Smooth muscle cell (in vitro differentiated cells): ENCODE data around the gene SLC27A4. TPM values are rescaled to one million over a fixed set of nuclear protein-coding genes. Genes with fewer than 3 reads are reported as not detected.

Experiments used
- DNase-seq: peaks from one replicate; lab custom pipeline; 2025; ENCODE audit not compliant: unreplicated experiment; lab: John Stamatoyannopoulos, UW
- H2AFZ ChIP-seq: fragments of 200-600 bp; sonication (generic); 2 replicates; pipeline ENCODE4 v1.6.0; 2016; ENCODE audit warnings: antibody characterized with exemption, low read depth, mild to moderate bottlenecking
- H3F3A ChIP-seq: fragments of 200-600 bp; sonication (generic); 2 replicates; pipeline ENCODE4 v1.6.0; 2017; ENCODE audit warnings: antibody characterized with exemption, low read depth
- H3K27ac ChIP-seq: fragments of 200-600 bp; sonication (generic); 2 replicates; pipeline ENCODE4 v1.5.1; 2016; ENCODE audit warnings: low read depth, mild to moderate bottlenecking
- H3K27me3 ChIP-seq: fragments of 200-600 bp; sonication (generic); 2 replicates; pipeline ENCODE4 v1.6.1; 2016; ENCODE audit warnings: low read depth, mild to moderate bottlenecking
- H3K36me3 ChIP-seq: fragments of 200-600 bp; sonication (generic); 2 replicates; pipeline ENCODE4 v1.5.1; 2016; ENCODE audit warnings: low read depth
- H3K4me1 ChIP-seq: fragments of 200-600 bp; sonication (generic); 2 replicates; pipeline ENCODE4 v1.5.1; 2016; ENCODE audit warnings: low read depth
- H3K4me2 ChIP-seq: fragments of 200-600 bp; sonication (generic); 2 replicates; pipeline ENCODE4 v1.6.0; 2016; ENCODE audit warnings: mild to moderate bottlenecking
- H3K4me3 ChIP-seq: fragments of 200-600 bp; sonication (generic); 2 replicates; pipeline ENCODE4 v1.5.1; 2016; ENCODE audit warnings: mild to moderate bottlenecking
- H3K79me2 ChIP-seq: fragments of 200-600 bp; sonication (generic); 2 replicates; pipeline ENCODE4 v1.6.0; 2016; ENCODE audit warnings: low read depth, mild to moderate bottlenecking
- H3K9ac ChIP-seq: fragments of 200-600 bp; sonication (generic); 2 replicates; pipeline ENCODE4 v1.6.0; 2016; ENCODE audit warnings: low read depth
- H3K9me3 ChIP-seq: fragments of 200-600 bp; sonication (generic); replicated peaks from 2 replicates; pipeline ENCODE4 v1.5.1; 2016; ENCODE audit warnings: low read depth
- H4K20me1 ChIP-seq: fragments of 200-600 bp; sonication (generic); 2 replicates; pipeline ENCODE4 v1.6.0; 2016; ENCODE audit warnings: low read depth
- WGBS: methylation state at CpG from one replicate; pipeline ENCODE4 v1.1.7; 2016; ENCODE audit warnings: low lambda C conversion rate; 5-methylcytosine and 5-hydroxymethylcytosine counted together
- polyA plus RNA-seq: library from polyadenylated mRNA; unstranded; fragments of >200 nt; fragmentation: Nextera tagmentation; extraction: Ambion mirVana; gene quantifications from 2 replicates; pipeline ENCODE4 v1.2.1, GENCODE V29; 2016
- total RNA-seq: library from RNA; depleted of rRNA; stranded (reverse); fragments of >200 nt; gene quantifications from 2 replicates; pipeline ENCODE4 v1.2.3, GENCODE V29; 2014
- TF ChIP-seq, protein P1 (sequence below): fragments of 200-600 bp; sonication (generic); IDR thresholded peaks from 2 replicates; pipeline ENCODE4 v1.5.1; 2017; ENCODE audit warnings: borderline replicate concordance, mild to moderate bottlenecking, antibody characterized with exemption; ENCODE audit not compliant: insufficient read depth, poor library complexity, severe bottlenecking

SLC27A4 gene
- total and polyA plus RNA-seq, 2 experiments from 2014 or later, result 10.3 to 10.4 TPM

DNA sequence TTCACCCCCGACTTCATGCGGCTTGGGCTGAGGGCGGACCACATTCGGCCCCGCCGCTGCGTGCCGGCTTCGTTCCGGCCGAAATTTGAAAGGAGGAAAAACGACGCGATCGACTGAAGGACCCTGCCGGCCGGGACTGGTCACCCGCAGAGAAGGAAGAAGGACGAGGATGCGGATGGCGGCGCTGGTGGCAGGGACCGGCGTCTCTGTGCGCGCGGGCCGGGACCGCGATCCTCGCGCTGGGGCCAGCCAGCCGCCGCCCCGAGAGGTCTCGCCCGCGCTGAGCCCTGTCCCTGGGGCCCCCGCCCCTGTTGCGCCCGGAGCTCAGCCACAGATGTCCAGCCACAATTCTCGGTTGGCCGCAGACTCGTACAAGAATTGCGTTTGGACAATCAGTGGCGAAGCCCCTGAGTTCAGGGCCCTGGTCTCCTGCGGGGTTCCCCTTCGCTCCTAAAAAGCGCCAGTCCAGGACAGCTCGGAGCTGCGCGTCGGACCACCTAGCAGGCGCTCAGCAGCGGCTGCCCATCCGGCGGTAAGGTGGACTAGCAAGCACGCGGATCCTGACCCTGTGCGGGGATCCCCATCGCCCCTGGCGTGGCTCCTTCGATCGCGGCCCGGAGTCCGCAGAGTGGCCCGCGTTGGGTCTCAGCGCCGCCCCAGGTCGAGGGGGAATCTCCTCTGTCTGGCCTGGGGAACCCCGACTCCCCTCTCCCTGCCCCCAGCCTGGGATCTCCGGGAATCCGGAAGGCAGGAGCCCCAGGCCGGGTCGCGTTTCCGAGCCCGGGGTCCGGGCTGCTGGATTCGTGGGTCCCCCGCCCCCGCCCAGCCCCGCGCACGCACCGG lies 52.2 kb downstream of the SLC27A4 start:
- DNase-seq, result no peak
- TF ChIP-seq, protein P1, sequence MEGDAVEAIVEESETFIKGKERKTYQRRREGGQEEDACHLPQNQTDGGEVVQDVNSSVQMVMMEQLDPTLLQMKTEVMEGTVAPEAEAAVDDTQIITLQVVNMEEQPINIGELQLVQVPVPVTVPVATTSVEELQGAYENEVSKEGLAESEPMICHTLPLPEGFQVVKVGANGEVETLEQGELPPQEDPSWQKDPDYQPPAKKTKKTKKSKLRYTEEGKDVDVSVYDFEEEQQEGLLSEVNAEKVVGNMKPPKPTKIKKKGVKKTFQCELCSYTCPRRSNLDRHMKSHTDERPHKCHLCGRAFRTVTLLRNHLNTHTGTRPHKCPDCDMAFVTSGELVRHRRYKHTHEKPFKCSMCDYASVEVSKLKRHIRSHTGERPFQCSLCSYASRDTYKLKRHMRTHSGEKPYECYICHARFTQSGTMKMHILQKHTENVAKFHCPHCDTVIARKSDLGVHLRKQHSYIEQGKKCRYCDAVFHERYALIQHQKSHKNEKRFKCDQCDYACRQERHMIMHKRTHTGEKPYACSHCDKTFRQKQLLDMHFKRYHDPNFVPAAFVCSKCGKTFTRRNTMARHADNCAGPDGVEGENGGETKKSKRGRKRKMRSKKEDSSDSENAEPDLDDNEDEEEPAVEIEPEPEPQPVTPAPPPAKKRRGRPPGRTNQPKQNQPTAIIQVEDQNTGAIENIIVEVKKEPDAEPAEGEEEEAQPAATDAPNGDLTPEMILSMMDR, result no peak
- peaks cover 53% of the 10 kb centered on the region for H4K20me1 ChIP-seq
- H3K4me1 ChIP-seq, result peaks cover 19% of the 10 kb centered on the region
- H3K4me3 ChIP-seq, result peak overlapping the region; percentile 8
- no peaks in the 10 kb centered on the region for H3F3A ChIP-seq
- H2AFZ ChIP-seq, result no peak overlapping the region
- no peak overlapping the region for H3K27ac ChIP-seq
- WGBS, result 4% methylated on average over 77 of the region's 88 CpGs
- no peaks in the 10 kb centered on the region for H3K9me3 ChIP-seq
- H3K36me3 ChIP-seq, result peaks cover 3% of the 10 kb centered on the region
- peak overlapping the region; percentile 76 for H3K4me2 ChIP-seq
- H3K9ac ChIP-seq, result no peak overlapping the region
- peaks cover 91% of the 10 kb centered on the region for H3K27me3 ChIP-seq
- H3K79me2 ChIP-seq, result no peaks in the 10 kb centered on the region

GRCh38 chr9:128393145-128393775 lies 52.9 kb downstream of the SLC27A4 start:
- no peaks in the 10 kb centered on the region for H3F3A ChIP-seq
- H2AFZ ChIP-seq, result no peak overlapping the region
- H3K4me1 ChIP-seq, result peaks cover 19% of the 10 kb centered on the region
- H3K9ac ChIP-seq, result no peak overlapping the region
- H3K4me3 ChIP-seq, result peak overlapping the region; percentile 8
- WGBS, result 2% methylated on average over 31 of the region's 56 CpGs
- no peaks in the 10 kb centered on the region for H3K9me3 ChIP-seq
- no peak overlapping the region for H3K27ac ChIP-seq
- H3K27me3 ChIP-seq, result peaks cover 99% of the 10 kb centered on the region
- H3K79me2 ChIP-seq, result no peaks in the 10 kb centered on the region
- TF ChIP-seq, protein P1, result no peak
- peak overlapping the region; percentile 76 for H3K4me2 ChIP-seq
- no peak for DNase-seq
- H3K36me3 ChIP-seq, result no peaks in the 10 kb centered on the region
- H4K20me1 ChIP-seq, result peaks cover 52% of the 10 kb centered on the region

GRCh38 chr9:128393970-128394369 lies 53.6 kb downstream of the SLC27A4 start:
- Histone ChIP-seq H3K4me2 (no peak overlapping the region), H3K36me3 (no peaks in the 10 kb centered on the region), H3K4me1 (peaks cover 19% of the 10 kb centered on the region), H3K27me3 (peaks cover 96% of the 10 kb centered on the region), H3K9me3 (no peaks in the 10 kb centered on the region), H2AFZ (no peak overlapping the region), H3F3A (no peaks in the 10 kb centered on the region), H3K27ac (no peak overlapping the region), H3K79me2 (no peaks in the 10 kb centered on the region), H3K4me3 (no peak overlapping the region), H3K9ac (no peak overlapping the region), H4K20me1 (peaks cover 52% of the 10 kb centered on the region)
- 11% methylated on average over 6 of the region's 7 CpGs for WGBS
- TF ChIP-seq, protein P1, result no peak
- DNase-seq, result no peak
